ENCODE data around the gene PDSS1.

DNA sequence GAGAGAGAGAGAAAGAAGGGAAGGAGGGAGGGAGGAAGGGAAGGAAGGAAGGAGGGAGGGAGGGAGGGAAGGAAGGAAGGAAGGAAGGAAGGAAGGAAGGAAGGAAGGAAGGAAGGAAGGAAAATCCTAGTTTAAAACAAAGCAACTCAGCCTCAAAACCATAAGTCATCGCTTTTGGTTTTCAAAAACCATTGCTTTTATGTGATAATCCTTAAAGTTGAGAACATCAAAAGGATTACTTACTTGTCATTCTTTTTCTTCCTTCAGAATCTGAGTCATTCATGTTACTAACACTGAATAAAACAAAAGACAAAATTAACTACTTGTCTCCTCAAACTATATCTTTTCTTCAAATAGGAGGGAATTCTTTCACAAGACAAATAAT is 21.6 kb upstream of the PDSS1 start:
- TF ChIP-seq EZH2 (IDR thresholded peaks at IDR 0.05; ENCODE audit: borderline replicate concordance, insufficient read depth, low read length, poor library complexity, severe bottlenecking) (no peak), CTCF (IDR thresholded peaks at IDR 0.05; ENCODE audit: poor library complexity, severe bottlenecking) (no peak), SMC3 (conservative IDR thresholded peaks at IDR 0.05; ENCODE audit: poor library complexity) (no peak), TAF1 (IDR thresholded peaks at IDR 0.05; ENCODE audit: low read depth) (no peak), POLR2AphosphoS5 (IDR thresholded peaks at IDR 0.05) (no peak)
